Esophagus squamous epithelium (tissue), 5 donors: ENCODE measurements around the gene ZNF263. TPM values are rescaled to one million over a fixed set of nuclear protein-coding genes. Genes with fewer than 3 reads are reported as not detected.

Experiments used
- DNase-seq: peaks from one replicate; lab custom pipeline; 2025; lab: John Stamatoyannopoulos, UW
- H3K27ac ChIP-seq, 4 donors: fragments of 200-600 bp; sonication (generic); one replicate each; pipeline ENCODE4 v1.5.1; 2016 to 2019; ENCODE audit warnings: mild to moderate bottlenecking in 1 of 4
- H3K27me3 ChIP-seq, 4 donors: fragments of 200-600 bp; sonication (generic); 1 replicate in 3 of 4; 2 replicates in 1 of 4; pipeline versions ENCODE4 v1.5.1 to v1.6.0; 2017 to 2021; ENCODE audit warnings: antibody characterized with exemption in 1 of 4
- H3K36me3 ChIP-seq, 3 donors: fragments of 200-600 bp; sonication (generic); one replicate each; pipeline ENCODE4 v1.5.1; 2016 to 2019
- H3K4me1 ChIP-seq, 3 donors: fragments of 200-600 bp; sonication (generic); one replicate each; pipeline ENCODE4 v1.5.1; 2017 to 2019
- H3K4me3 ChIP-seq, 4 donors: fragments of 200-600 bp; sonication (generic); 1 replicate in 3 of 4; 2 replicates in 1 of 4; pipeline ENCODE4 v1.5.1; 2016 to 2019; ENCODE audit warnings: mild to moderate bottlenecking in 2 of 4, moderate library complexity in 1 of 4
- H3K9me3 ChIP-seq, 3 donors: fragments of 200-600 bp; sonication (generic); one replicate each; pipeline ENCODE4 v1.5.1; 2016 to 2019
- CTCF ChIP-seq, 6 experiments: fragments of 450-650 bp in 4 of 6; fragments of 200-600 bp in 2 of 6; sonication (generic) in 2 of 6; IDR thresholded peaks; one replicate each; pipeline ENCODE4 v1.5.1; 2016 to 2019; ENCODE audit warnings: antibody characterized with exemption in 6 of 6, mild to moderate bottlenecking in 4 of 6, moderate library complexity in 4 of 6
- POLR2A ChIP-seq, 4 donors: fragments of 450-650 bp; IDR thresholded peaks; one replicate each; pipeline ENCODE4 v1.6.1; 2017; ENCODE audit warnings: antibody characterized with exemption in 4 of 4, mild to moderate bottlenecking in 4 of 4, moderate library complexity in 3 of 4
- WGBS, 2 donors: methylation state at CpG; one replicate each; pipeline ENCODE4 v1.1.5; 2018; 5-methylcytosine and 5-hydroxymethylcytosine counted together
- intact Hi-C: fragments of 100-400 bp; cut with DNase I; formaldehyde crosslinking; loops from one replicate; pipeline ENCODE4 v1.15.0; 2022
- total RNA-seq, 4 donors: library from RNA; depleted of rRNA; stranded (reverse); fragments of >200 nt; gene quantifications; one replicate each; pipeline ENCODE4 v1.1.0, GENCODE V29; 2016
- donor health status: DM: yes; HTN: yes; CAD: no.

ZNF263 gene
- total RNA-seq = 10 to 100 TPM; 15.7 to 40.1 (median 24.1) TPM

GRCh38 chr16:3282730-3283542 is at the start of gene ZNF263:
TSS of gene ZNF263 (plus strand) at chr16:3283491. CDS start at chr16:3283819, 328 bp downstream.
- Histone ChIP-seq H3K9me3 (peaks cover 0 to 24% (median 19%) of the 10 kb centered on the region in 3 donors), H3K36me3 (peaks cover 9 to 34% (median 13%) of the 10 kb centered on the region in 3 donors), H3K27ac (peak within 1 kb of the TSS; percentile 98 to 100 (median 98)), H3K27me3 (peaks cover 0 to 4% (median 0%) of the 10 kb centered on the region in 4 donors), H3K4me1 (peaks cover 14 to 37% (median 16%) of the 10 kb centered on the region in 3 donors), H3K4me3 (peak within 1 kb of the TSS; percentile 91 to 97 (median 94))
- intact Hi-C loops = no loop called here
- TF ChIP-seq POLR2A (IDR thresholded peaks at IDR 0.05) (peak in 2 of 4 donors; percentile 59 to 60), CTCF (IDR thresholded peaks at IDR 0.05) (peak in 1 of 6 experiments; percentile 17)
- peak; percentile 84 for DNase-seq
- 0 to 1% methylated on average over 25 to 26 of the region's 72 CpGs for WGBS, 2 donors

GRCh38 chr16:3234543-3234856 is 48.8 kb upstream of the ZNF263 start:
- DNase-seq = no peak
- Histone ChIP-seq H3K36me3 (peaks cover 4 to 41% (median 22%) of the 10 kb centered on the region in 3 donors), H3K4me3 (peak overlapping the region; percentile 63 to 93 (median 87)), H3K27ac (peak overlapping the region; percentile 86 to 98 (median 97)), H3K4me1 (peaks cover 7 to 20% (median 8%) of the 10 kb centered on the region in 3 donors), H3K27me3 (no peaks in the 10 kb centered on the region), H3K9me3 (peaks cover 0 to 15% (median under 1%) of the 10 kb centered on the region in 3 donors)
- TF ChIP-seq CTCF (IDR thresholded peaks at IDR 0.05) = no peak
- no peak for TF ChIP-seq POLR2A (IDR thresholded peaks at IDR 0.05)
- intact Hi-C loops = no loop called here
- 2 to 5% methylated on average over 8 to 11 of the region's 18 CpGs for WGBS, 2 donors

GRCh38 chr16:3234857-3235561 is 48.3 kb upstream of the ZNF263 start, which contains the start of gene ZNF200:
TSS of gene ZNF200 (minus strand) at chr16:3235158. CDS start at chr16:3233755, 1,403 bp downstream.
- H3K27ac ChIP-seq = peak within 1 kb of the TSS; percentile 86 to 98 (median 97)
- intact Hi-C loops = no loop called here
- WGBS, 2 donors = 0% methylated on average over 12 of the region's 59 CpGs; no CpG with 5 or more reads in 1 of the 2 donors
- H3K27me3 ChIP-seq = no peaks in the 10 kb centered on the region
- peak within 1 kb of the TSS; percentile 63 to 93 (median 87) for H3K4me3 ChIP-seq
- DNase-seq = peak; percentile 80
- TF ChIP-seq POLR2A (IDR thresholded peaks at IDR 0.05) (peak in 2 of 4 donors; percentile 54 to 68), CTCF (IDR thresholded peaks at IDR 0.05) (peak in 3 of 6 experiments; percentile 6 to 21 (median 12))
- H3K4me1 ChIP-seq = peaks cover 7 to 20% (median 8%) of the 10 kb centered on the region in 3 donors
- H3K9me3 ChIP-seq = peaks cover 0 to 10% (median 0%) of the 10 kb centered on the region in 3 donors
- H3K36me3 ChIP-seq = peaks cover 4 to 36% (median 22%) of the 10 kb centered on the region in 3 donors

GRCh38 chr16:3235856-3236669 is 47.2 kb upstream of the ZNF263 start:
- Histone ChIP-seq H3K9me3 (peaks cover 0 to 6% (median 0%) of the 10 kb centered on the region in 3 donors), H3K4me3 (no peak overlapping the region), H3K27ac (no peak overlapping the region), H3K36me3 (peaks cover under 1 to 25% (median 17%) of the 10 kb centered on the region in 3 donors), H3K27me3 (no peaks in the 10 kb centered on the region), H3K4me1 (peaks cover 7 to 20% (median 8%) of the 10 kb centered on the region in 3 donors)
- intact Hi-C loops = no loop called here
- TF ChIP-seq CTCF (IDR thresholded peaks at IDR 0.05) = no peak
- TF ChIP-seq POLR2A (IDR thresholded peaks at IDR 0.05) = no peak
- DNase-seq = no peak
- 83 to 89% methylated on average over 22 to 23 of the region's 29 CpGs for WGBS, 2 donors
